Measurements from ENCODE around the gene SIPA1L3. TPM values are rescaled to one million over a fixed set of nuclear protein-coding genes. Genes with fewer than 3 reads are reported as not detected.

SIPA1L3 gene
- total and polyA plus RNA-seq, 10 of the 15 experiments (the other 5 are each of a cell fraction or from before 2014, with no cell fraction given): 0.24 to 66.2 (median 19.1) TPM

DNA sequence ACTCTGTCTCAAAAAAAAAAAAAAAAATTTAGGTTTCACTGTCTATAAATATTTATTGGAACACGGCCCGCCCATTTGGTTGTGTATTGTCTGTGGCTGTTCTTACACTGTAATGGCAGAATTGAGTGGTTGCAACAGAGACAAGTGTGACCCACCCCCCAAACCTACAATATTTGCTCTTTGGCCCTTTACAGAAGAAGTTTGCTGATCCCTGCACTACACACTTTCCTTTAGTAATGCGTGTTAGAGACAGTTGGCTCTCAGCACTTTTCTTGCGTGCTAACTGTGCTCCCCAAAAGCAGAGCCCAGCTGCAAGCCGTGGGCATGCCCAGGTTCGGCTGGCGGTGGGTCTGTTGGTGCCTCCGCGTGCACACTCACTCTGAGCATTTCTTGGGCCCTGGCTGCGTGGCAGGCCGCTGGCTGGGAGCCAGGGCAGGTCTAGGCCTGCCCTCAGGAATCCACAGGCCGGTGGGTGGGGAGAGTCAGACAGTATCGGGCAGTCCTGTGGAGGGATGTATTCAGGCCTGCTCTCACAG lies 72.6 kb downstream of the SIPA1L3 start (continued):
- TF ChIP-seq RBBP5 (conservative IDR thresholded peaks at IDR 0.05) (no peak), MXI1 (IDR thresholded peaks at IDR 0.05; ENCODE audit: low read depth, low read length) (no peak), TCF12 (IDR thresholded peaks at IDR 0.05; ENCODE audit: low read depth, low read length) (peak; percentile 85), STAT1 (conservative IDR thresholded peaks at IDR 0.05) (no peak), CHD2 (IDR thresholded peaks at IDR 0.05; ENCODE audit: borderline replicate concordance, low read depth, low read length) (no peak), SPI1 (IDR thresholded peaks at IDR 0.05; ENCODE audit: borderline replicate concordance, insufficient read depth, low read depth, low read length) (no peak), SMARCA5 (IDR thresholded peaks at IDR 0.05) (no peak; the same call in 1 of the 2 replicates), STAT3 (IDR thresholded peaks at IDR 0.05; ENCODE audit: low read depth, low read length) (no peak), JUND (IDR thresholded peaks at IDR 0.05; ENCODE audit: low read depth, low read length) (no peak), HDAC2 (IDR thresholded peaks at IDR 0.05) (no peak), ZNF217 (IDR thresholded peaks at IDR 0.05) (no peak), IKZF2 (IDR thresholded peaks at IDR 0.05) (peak; percentile 41 to 43; a peak in 2 of 4 replicates), KDM1A (IDR thresholded peaks at IDR 0.05; ENCODE audit: borderline replicate concordance) (no peak), MEF2B (IDR thresholded peaks at IDR 0.05; ENCODE audit: partially characterized antibody, poor library complexity, severe bottlenecking) (no peak), PML (IDR thresholded peaks at IDR 0.05; ENCODE audit: low read length) (no peak), EZH2 (IDR thresholded peaks at IDR 0.05; ENCODE audit: borderline replicate concordance, control insufficient read depth, low read depth, low read length) (no peak), MEF2A (IDR thresholded peaks at IDR 0.05; ENCODE audit: insufficient read depth, low read depth, low read length) (no peak), GATAD2B (conservative IDR thresholded peaks at IDR 0.05; ENCODE audit: low read depth) (peak; percentile 83), NR2C2 (IDR thresholded peaks at IDR 0.05; ENCODE audit: borderline replicate concordance, control insufficient read depth, insufficient read length, low read depth) (no peak), TCF3 (IDR thresholded peaks at IDR 0.05; ENCODE audit: borderline replicate concordance, insufficient read depth, low read depth, low read length) (peak; percentile 83; the same call in 1 of the 2 replicates)
- TF ChIP-seq, protein P1, sequence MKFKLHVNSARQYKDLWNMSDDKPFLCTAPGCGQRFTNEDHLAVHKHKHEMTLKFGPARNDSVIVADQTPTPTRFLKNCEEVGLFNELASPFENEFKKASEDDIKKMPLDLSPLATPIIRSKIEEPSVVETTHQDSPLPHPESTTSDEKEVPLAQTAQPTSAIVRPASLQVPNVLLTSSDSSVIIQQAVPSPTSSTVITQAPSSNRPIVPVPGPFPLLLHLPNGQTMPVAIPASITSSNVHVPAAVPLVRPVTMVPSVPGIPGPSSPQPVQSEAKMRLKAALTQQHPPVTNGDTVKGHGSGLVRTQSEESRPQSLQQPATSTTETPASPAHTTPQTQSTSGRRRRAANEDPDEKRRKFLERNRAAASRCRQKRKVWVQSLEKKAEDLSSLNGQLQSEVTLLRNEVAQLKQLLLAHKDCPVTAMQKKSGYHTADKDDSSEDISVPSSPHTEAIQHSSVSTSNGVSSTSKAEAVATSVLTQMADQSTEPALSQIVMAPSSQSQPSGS (IDR thresholded peaks at IDR 0.05; ENCODE audit: low read length): no peak
- TF ChIP-seq, protein P2, sequence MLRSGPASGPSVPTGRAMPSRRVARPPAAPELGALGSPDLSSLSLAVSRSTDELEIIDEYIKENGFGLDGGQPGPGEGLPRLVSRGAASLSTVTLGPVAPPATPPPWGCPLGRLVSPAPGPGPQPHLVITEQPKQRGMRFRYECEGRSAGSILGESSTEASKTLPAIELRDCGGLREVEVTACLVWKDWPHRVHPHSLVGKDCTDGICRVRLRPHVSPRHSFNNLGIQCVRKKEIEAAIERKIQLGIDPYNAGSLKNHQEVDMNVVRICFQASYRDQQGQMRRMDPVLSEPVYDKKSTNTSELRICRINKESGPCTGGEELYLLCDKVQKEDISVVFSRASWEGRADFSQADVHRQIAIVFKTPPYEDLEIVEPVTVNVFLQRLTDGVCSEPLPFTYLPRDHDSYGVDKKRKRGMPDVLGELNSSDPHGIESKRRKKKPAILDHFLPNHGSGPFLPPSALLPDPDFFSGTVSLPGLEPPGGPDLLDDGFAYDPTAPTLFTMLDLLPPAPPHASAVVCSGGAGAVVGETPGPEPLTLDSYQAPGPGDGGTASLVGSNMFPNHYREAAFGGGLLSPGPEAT (IDR thresholded peaks at IDR 0.05; ENCODE audit: low read depth): no peak; the same call in 1 of the 2 replicates
- TF ChIP-seq, protein P3, sequence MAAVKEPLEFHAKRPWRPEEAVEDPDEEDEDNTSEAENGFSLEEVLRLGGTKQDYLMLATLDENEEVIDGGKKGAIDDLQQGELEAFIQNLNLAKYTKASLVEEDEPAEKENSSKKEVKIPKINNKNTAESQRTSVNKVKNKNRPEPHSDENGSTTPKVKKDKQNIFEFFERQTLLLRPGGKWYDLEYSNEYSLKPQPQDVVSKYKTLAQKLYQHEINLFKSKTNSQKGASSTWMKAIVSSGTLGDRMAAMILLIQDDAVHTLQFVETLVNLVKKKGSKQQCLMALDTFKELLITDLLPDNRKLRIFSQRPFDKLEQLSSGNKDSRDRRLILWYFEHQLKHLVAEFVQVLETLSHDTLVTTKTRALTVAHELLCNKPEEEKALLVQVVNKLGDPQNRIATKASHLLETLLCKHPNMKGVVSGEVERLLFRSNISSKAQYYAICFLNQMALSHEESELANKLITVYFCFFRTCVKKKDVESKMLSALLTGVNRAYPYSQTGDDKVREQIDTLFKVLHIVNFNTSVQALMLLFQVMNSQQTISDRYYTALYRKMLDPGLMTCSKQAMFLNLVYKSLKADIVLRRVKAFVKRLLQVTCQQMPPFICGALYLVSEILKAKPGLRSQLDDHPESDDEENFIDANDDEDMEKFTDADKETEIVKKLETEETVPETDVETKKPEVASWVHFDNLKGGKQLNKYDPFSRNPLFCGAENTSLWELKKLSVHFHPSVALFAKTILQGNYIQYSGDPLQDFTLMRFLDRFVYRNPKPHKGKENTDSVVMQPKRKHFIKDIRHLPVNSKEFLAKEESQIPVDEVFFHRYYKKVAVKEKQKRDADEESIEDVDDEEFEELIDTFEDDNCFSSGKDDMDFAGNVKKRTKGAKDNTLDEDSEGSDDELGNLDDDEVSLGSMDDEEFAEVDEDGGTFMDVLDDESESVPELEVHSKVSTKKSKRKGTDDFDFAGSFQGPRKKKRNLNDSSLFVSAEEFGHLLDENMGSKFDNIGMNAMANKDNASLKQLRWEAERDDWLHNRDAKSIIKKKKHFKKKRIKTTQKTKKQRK (IDR thresholded peaks at IDR 0.05; ENCODE audit: low read depth, low read length): no peak

All from GM12878 (cell line).